A673 (cell line): ENCODE data around the gene MIGA2. TPM values are rescaled to one million over a fixed set of nuclear protein-coding genes. Genes with fewer than 3 reads are reported as not detected.

Experiments
- BruUV-seq: library from RNA; stranded (reverse); fragments of 400-500 nt; replicated peaks from 2 replicates; lab custom pipeline; 2021; lab: Mats Ljungman, UMichigan
- CTCF ChIA-PET: fragments of 300-600 bp; sonication (Branson Sonifier 250); formaldehyde crosslinking; loops from one replicate; lab custom pipeline; 2022; ENCODE audit warnings: antibody characterized with exemption; lab: Charles Lee
- POLR2A ChIA-PET: fragments of 300-600 bp; sonication (Branson Sonifier 250); formaldehyde crosslinking; loops from one replicate; lab custom pipeline; 2022; ENCODE audit warnings: antibody characterized with exemption; ENCODE audit not compliant: low non-redundant PET; lab: Charles Lee
- DNase-seq: peaks from one replicate; pipeline ENCODE4 v3.0.0-alpha.2; 2015; ENCODE audit warnings: low spot score
- H3K27ac ChIP-seq: fragments of 200-600 bp; sonication (generic); 2 replicates; pipeline ENCODE4 v1.5.1; 2016; ENCODE audit warnings: mixed run types, low read depth, mild to moderate bottlenecking, mixed read lengths, antibody characterized with exemption, low read length; ENCODE audit not compliant: poor library complexity, severe bottlenecking
- H3K27me3 ChIP-seq: fragments of 200-600 bp; sonication (generic); replicated peaks from 2 replicates; pipeline ENCODE4 v1.6.1; 2017; ENCODE audit warnings: mixed run types, low read depth, mild to moderate bottlenecking, mixed read lengths, antibody characterized with exemption, low read length; ENCODE audit not compliant: insufficient read depth, poor library complexity
- H3K36me3 ChIP-seq: fragments of 200-600 bp; sonication (generic); 2 replicates; pipeline ENCODE4 v1.6.1; 2016; ENCODE audit warnings: mixed run types, mild to moderate bottlenecking, mixed read lengths, antibody characterized with exemption, low read length; ENCODE audit not compliant: insufficient read depth, poor library complexity, severe bottlenecking
- H3K4me1 ChIP-seq: fragments of 200-600 bp; sonication (generic); 2 replicates; pipeline ENCODE4 v1.6.1; 2017; ENCODE audit warnings: mixed run types, mild to moderate bottlenecking, mixed read lengths, antibody characterized with exemption, low read length; ENCODE audit not compliant: insufficient read depth, poor library complexity, severe bottlenecking
- H3K4me3 ChIP-seq: fragments of 200-600 bp; sonication (generic); 2 replicates; pipeline ENCODE4 v1.5.1; 2016; ENCODE audit warnings: low read depth, mixed run types, mild to moderate bottlenecking, mixed read lengths, low read length; ENCODE audit not compliant: poor library complexity, severe bottlenecking
- H3K9me3 ChIP-seq: fragments of 200-600 bp; sonication (generic); 2 replicates; pipeline ENCODE4 v1.6.1; 2016; ENCODE audit warnings: mixed run types, low read depth, mild to moderate bottlenecking, mixed read lengths, antibody characterized with exemption, low read length; ENCODE audit not compliant: poor library complexity, severe bottlenecking
- CTCF ChIP-seq: fragments of 300-800, 200-600 bp; sonication (generic); conservative IDR thresholded peaks from 2 replicates; pipeline ENCODE4 v1.5.1; 2017; ENCODE audit warnings: low read depth, mild to moderate bottlenecking, antibody characterized with exemption, low read length, moderate library complexity, mixed read lengths
- EZH2 ChIP-seq: fragments of 200-600 bp; sonication (generic); IDR thresholded peaks from 2 replicates; pipeline ENCODE4 v1.6.1; 2017; ENCODE audit warnings: borderline replicate concordance, low read depth, mild to moderate bottlenecking, mixed read lengths, antibody characterized with exemption, low read length; ENCODE audit not compliant: poor library complexity, severe bottlenecking
- intact Hi-C: fragments of 100-400 bp; cut with micrococcal nuclease; formaldehyde crosslinking; loops from one replicate; pipeline ENCODE4 v1.10.0; 2022; ENCODE audit not compliant: unreplicated experiment
- total RNA-seq: library from RNA; stranded (reverse); gene quantifications from 2 replicates; pipeline ENCODE4 v1.2.3, GENCODE V29; 2021

The MIGA2 gene
- total RNA-seq, 1 experiment from 2014 or later = 27.7 TPM

GRCh38 chr9:129028192-129028966 is 8.0 kb upstream of the MIGA2 start, which contains the start of gene SH3GLB2:
Gene SH3GLB2 (minus strand): TSS chr9:129028331. CDS start chr9:129028154, 177 bp downstream.
- peaks cover 20% of the 10 kb centered on the region for H3K4me1 ChIP-seq
- H3K27ac ChIP-seq = peak within 1 kb of the TSS; percentile 49
- intact Hi-C loops = no loop called here
- BruUV-seq = no TSS peak
- no peaks in the 10 kb centered on the region for H3K9me3 ChIP-seq
- TF ChIP-seq CTCF (peak; percentile 77), EZH2 (no peak)
- ChIA-PET CTCF (interaction anchor here (0.5 to 1.0 kb wide), 8 partner anchors 23 to 756 kb away, joined by 3 to 6 read pairs (median 3); partner anchors contain the start of gene CERCAM), POLR2A (interaction anchor here (0.5 kb wide), 1 partner anchor 102 kb away, joined by 5 read pairs; no protein-coding TSS in a partner anchor)
- H3K4me3 ChIP-seq = peak within 1 kb of the TSS; percentile 69
- peak; percentile 90 for DNase-seq
- no peaks in the 10 kb centered on the region for H3K36me3 ChIP-seq
- H3K27me3 ChIP-seq = no peaks in the 10 kb centered on the region

GRCh38 chr9:129030191-129030590 is 6.2 kb upstream of the MIGA2 start:
- Histone ChIP-seq H3K4me1 (peaks cover 20% of the 10 kb centered on the region), H3K27ac (no peak overlapping the region), H3K27me3 (no peaks in the 10 kb centered on the region), H3K9me3 (no peaks in the 10 kb centered on the region), H3K4me3 (no peak overlapping the region), H3K36me3 (no peaks in the 10 kb centered on the region)
- no TSS peak for BruUV-seq
- no peak for TF ChIP-seq EZH2
- no peak for TF ChIP-seq CTCF
- no peak for DNase-seq
- CTCF ChIA-PET = interaction anchor here (0.7 kb wide), 1 partner anchor 595 kb away, joined by 5 read pairs; no protein-coding TSS in a partner anchor
- POLR2A ChIA-PET = no interaction called here
- intact Hi-C loops = no loop called here

- Histone ChIP-seq H3K4me1 (peaks cover 11% of the 10 kb centered on the region), H3K27ac (no peak overlapping the region), H3K9me3 (no peaks in the 10 kb centered on the region), H3K36me3 (no peaks in the 10 kb centered on the region), H3K4me3 (no peak overlapping the region), H3K27me3 (no peaks in the 10 kb centered on the region)
- intact Hi-C loops = no loop called here
- no peak for DNase-seq
- no TSS peak for BruUV-seq
- TF ChIP-seq EZH2 = no peak
- TF ChIP-seq CTCF = no peak
- POLR2A ChIA-PET = interaction anchor here (0.6 to 0.7 kb wide), 2 partner anchors 24 to 70 kb away, joined by 6 to 7 read pairs; no protein-coding TSS in a partner anchor
- CTCF ChIA-PET = no interaction called here
Observed at GRCh38 chr9:129031514-129031913, 4.9 kb upstream of the MIGA2 start.
